Muscle layer of colon (tissue), 2 donors: ENCODE measurements around the gene EXOC6.

ENCODE experiments used
- H3K27ac ChIP-seq: one replicate; pipeline ENCODE4 v1.7.0; 2013; ENCODE audit warnings: low read depth, mild to moderate bottlenecking, low read length, moderate library complexity
- H3K27me3 ChIP-seq, 2 donors: one replicate each; pipeline ENCODE4 v1.7.0; 2013; ENCODE audit warnings: low read length in 2 of 2, mild to moderate bottlenecking in 2 of 2; ENCODE audit not compliant: insufficient read depth in 2 of 2, control insufficient read depth in 1 of 2
- H3K36me3 ChIP-seq: one replicate; pipeline ENCODE4 v1.7.0; 2013; ENCODE audit warnings: mild to moderate bottlenecking, low read length; ENCODE audit not compliant: insufficient read depth
- H3K4me1 ChIP-seq: one replicate; pipeline ENCODE4 v1.7.0; 2013; ENCODE audit warnings: mild to moderate bottlenecking, low read length; ENCODE audit not compliant: insufficient read depth
- H3K4me3 ChIP-seq, 2 donors: one replicate each; pipeline ENCODE4 v1.7.0; 2013; ENCODE audit warnings: low read length in 2 of 2, low read depth in 1 of 2, mild to moderate bottlenecking in 1 of 2, moderate library complexity in 1 of 2
- H3K9ac ChIP-seq: one replicate; pipeline ENCODE4 v1.7.0; 2013; ENCODE audit warnings: low read length
- H3K9me3 ChIP-seq: one replicate; pipeline ENCODE4 v1.7.0; 2013; ENCODE audit warnings: mild to moderate bottlenecking, low read length
- donor health status: abdominal sarcoma.
- donor health status: Adenocarcinoma of cecum.

EXOC6 gene

DNA sequence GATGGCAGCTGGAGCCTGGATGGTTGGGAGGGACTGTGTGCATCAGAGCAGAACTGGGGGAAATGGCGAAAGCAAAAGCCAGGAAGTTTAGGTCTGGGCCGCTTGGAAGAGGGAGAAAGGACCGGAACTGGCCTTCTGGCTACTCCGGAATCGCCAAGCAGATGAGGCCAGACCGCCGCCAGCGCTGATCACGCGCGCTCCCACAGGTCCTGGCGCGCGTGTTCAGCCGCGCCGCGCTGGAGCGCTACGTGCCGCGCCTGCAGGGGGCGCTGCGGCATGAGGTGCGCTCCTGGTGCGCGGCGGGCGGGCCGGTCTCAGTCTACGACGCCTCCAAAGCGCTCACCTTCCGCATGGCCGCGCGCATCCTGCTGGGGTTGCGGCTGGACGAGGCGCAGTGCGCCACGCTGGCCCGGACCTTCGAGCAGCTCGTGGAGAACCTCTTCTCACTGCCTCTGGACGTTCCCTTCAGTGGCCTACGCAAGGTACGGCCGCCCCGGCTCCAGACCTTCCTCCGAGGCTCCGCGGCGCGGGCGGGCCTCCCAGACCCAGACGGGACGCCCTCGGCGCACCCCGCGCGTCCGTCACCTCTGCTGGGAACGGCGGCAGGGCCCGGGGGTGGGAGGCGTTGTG lies 214.3 kb downstream of the EXOC6 start:
- peaks cover 10% of the 10 kb centered on the region for H3K36me3 ChIP-seq
- H3K4me3 ChIP-seq, result no peak overlapping the region
- H3K9ac ChIP-seq, result no peak overlapping the region
- no peak overlapping the region for H3K27ac ChIP-seq
- no peaks in the 10 kb centered on the region for H3K9me3 ChIP-seq
- H3K27me3 ChIP-seq, result peaks cover 32 to 79% of the 10 kb centered on the region in 2 donors
- peaks cover 5% of the 10 kb centered on the region for H3K4me1 ChIP-seq

DNA sequence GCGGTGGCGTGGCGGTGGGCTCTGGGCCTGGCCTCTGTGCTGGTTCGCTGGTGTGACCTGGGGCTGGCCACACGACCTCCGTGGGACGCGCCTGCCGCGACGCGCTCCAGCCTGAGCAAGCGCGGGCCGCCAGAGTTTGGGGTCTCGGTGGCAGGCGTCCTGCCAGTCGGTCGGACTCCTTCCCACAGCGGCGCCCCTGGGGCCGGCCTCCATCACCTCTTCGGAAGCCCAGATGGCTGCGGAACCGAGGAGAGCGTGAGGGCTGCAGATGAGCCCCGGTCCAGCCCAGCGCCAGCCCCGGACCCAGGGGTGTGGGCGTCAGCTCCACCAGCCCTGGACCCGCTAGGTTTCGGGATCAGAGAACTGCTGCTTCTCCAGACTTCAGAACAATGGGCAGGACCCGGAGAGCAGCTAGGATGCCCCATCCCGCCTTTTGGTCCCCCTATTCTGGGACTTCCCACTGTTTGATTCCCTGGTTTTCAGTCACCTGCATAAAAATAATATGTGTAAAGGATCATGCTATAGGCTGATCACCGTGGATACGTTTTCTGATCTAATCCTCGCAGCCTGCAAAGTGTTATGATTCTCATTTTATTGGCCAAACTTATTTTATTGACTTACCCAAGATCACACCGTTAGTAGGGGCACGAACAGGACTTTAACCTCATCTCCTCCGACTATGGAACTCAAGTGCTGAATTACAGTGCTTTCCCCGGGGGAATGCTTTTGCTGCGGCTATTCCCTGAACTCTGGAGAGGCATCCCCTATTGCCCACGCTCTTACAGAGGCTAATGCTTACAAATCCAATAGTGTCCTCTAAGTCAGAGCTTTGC lies 215.0 kb downstream of the EXOC6 start:
- Histone ChIP-seq H3K27me3 (peaks cover 26 to 83% of the 10 kb centered on the region in 2 donors), H3K27ac (no peak overlapping the region), H3K9me3 (no peaks in the 10 kb centered on the region), H3K9ac (no peak overlapping the region), H3K36me3 (peaks cover 10% of the 10 kb centered on the region), H3K4me3 (no peak overlapping the region), H3K4me1 (peaks cover 5% of the 10 kb centered on the region)

DNA sequence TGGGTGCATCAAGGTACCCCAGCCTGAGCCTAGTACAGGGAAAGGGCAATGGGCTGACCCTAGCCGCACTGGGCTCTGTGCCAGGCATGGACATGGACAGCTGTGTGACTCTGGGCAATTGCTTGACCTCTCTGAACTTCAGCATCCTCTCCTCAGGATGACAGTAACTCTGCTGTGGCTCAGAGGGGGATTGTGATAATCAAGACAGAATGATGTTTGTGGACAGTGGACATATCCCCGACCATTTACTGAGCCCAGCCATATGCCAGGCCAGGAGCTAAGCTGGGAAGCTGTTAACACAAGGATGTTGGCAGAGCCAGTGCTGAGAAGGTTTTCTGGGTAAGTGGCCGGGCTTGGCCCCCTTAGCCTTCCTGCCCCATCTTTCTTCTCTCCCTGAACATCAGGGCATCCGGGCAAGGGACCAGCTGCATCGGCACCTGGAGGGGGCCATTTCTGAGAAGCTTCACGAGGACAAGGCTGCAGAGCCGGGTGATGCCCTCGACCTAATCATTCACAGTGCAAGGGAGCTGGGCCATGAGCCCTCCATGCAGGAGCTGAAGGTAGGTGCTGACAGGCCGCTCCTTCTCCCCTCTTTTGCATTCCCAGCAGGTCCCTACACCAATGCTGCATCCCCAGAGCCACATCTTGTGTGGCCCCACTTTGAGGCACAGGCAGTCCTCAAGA lies 215.8 kb downstream of the EXOC6 start:
- no peak overlapping the region for H3K27ac ChIP-seq
- H3K4me3 ChIP-seq, result no peak overlapping the region
- H3K9me3 ChIP-seq, result no peaks in the 10 kb centered on the region
- peaks cover 5% of the 10 kb centered on the region for H3K4me1 ChIP-seq
- peaks cover 20 to 83% of the 10 kb centered on the region in 2 donors for H3K27me3 ChIP-seq
- peaks cover 3% of the 10 kb centered on the region for H3K36me3 ChIP-seq
- H3K9ac ChIP-seq, result no peak overlapping the region

DNA sequence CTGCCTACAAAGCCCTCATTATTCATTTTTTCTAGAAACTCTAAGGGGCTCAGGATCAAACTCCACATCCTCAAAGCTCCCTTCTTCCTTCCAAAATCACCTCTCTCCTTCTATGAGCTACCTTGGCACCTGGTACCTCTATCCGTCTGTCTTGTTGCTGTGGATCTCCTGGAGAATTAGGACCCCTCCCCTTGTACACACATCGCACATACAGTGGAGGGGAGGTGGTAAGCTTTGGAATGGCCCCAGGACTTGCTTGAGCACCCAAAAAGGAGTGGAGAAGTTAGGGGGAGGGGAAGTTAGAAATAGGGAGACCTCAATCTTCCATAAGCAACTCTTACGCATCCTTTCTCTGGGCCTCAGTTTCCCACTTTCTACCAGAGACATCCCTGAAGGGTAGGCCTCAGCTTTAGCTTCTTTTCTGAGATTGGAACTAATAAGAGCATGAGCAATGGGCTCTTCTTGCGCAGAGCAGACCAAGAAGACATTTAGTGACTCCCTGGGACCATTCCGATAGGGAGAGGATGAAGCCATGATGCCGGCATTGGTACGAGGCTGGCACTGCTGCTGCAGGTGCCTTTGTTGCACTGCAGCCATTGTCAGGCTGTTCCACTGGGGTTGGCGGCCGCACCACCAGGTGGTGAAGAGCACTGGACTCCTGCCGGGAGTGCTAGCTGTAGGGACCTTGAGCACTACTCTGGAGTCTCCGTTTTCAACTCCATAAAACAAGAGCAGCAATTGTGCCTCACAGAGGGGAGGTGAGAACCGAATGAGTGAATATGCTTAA lies 216.7 kb downstream of the EXOC6 start:
- Histone ChIP-seq H3K4me3 (no peak overlapping the region), H3K4me1 (peaks cover 5% of the 10 kb centered on the region), H3K9me3 (no peaks in the 10 kb centered on the region), H3K36me3 (no peaks in the 10 kb centered on the region), H3K9ac (no peak overlapping the region), H3K27ac (no peak overlapping the region), H3K27me3 (peaks cover 14 to 82% of the 10 kb centered on the region in 2 donors)

DNA sequence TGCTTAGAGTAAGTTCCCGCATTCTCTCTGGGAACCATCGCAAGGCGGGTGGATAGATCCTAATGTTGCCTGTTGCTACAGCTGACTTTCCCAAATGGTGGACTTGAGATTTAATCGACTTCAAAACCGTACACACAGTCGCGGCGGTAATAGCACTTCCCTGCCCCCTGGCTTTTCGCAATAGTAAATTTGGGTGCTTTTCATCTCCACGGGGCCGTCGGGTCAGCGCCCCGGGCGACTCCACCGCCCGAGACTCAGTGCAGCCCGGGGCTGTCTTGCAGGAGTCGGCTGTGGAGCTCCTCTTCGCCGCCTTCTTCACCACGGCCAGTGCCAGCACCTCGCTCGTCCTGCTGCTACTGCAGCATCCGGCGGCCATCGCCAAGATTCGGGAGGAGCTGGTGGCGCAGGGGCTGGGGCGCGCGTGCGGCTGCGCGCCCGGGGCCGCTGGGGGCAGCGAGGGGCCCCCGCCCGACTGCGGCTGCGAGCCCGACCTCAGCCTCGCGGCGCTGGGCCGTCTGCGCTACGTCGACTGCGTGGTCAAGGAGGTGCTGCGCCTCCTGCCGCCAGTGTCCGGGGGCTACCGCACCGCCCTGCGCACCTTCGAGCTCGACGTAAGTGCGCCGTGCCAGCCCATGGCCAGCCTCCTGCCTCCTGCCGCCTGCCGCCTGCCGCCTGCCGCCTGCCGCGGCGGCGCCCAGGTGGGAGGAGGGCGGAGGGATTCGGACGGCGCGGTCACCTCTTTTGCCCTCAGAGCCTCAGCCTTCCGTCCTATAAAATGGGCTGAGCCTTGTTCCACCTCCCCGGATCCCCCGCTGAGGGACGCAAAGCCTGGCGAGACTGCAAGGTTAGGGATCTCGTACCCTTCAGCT lies 217.6 kb downstream of the EXOC6 start:
- Histone ChIP-seq H3K27me3 (peaks cover 13 to 82% of the 10 kb centered on the region in 2 donors), H3K27ac (no peak overlapping the region), H3K9me3 (no peaks in the 10 kb centered on the region), H3K4me3 (no peak overlapping the region), H3K4me1 (peaks cover 5% of the 10 kb centered on the region), H3K36me3 (no peaks in the 10 kb centered on the region), H3K9ac (no peak overlapping the region)

DNA sequence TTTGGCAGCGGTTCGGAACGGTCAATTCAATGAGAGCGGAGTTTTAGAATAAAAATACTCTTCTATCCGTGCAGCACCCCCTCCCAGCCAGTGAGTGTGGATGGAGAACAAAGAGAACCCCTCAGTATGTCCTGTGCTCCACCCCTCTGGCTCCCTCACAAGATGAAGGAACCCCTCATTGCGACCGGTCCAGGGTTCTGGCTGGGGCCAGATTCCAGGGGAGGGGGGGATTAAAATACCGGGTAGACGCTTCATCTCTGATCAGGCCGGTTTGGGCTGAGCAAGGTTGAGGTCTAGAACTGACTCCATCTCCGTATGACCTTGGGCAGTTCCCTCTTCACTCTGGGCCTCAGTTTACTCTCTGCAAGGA lies 218.2 kb downstream of the EXOC6 start:
- Histone ChIP-seq H3K27me3 (peaks cover 17 to 79% of the 10 kb centered on the region in 2 donors), H3K9ac (no peak overlapping the region), H3K4me3 (no peak overlapping the region), H3K36me3 (no peaks in the 10 kb centered on the region), H3K9me3 (no peaks in the 10 kb centered on the region), H3K27ac (no peak overlapping the region), H3K4me1 (peaks cover 5% of the 10 kb centered on the region)

DNA sequence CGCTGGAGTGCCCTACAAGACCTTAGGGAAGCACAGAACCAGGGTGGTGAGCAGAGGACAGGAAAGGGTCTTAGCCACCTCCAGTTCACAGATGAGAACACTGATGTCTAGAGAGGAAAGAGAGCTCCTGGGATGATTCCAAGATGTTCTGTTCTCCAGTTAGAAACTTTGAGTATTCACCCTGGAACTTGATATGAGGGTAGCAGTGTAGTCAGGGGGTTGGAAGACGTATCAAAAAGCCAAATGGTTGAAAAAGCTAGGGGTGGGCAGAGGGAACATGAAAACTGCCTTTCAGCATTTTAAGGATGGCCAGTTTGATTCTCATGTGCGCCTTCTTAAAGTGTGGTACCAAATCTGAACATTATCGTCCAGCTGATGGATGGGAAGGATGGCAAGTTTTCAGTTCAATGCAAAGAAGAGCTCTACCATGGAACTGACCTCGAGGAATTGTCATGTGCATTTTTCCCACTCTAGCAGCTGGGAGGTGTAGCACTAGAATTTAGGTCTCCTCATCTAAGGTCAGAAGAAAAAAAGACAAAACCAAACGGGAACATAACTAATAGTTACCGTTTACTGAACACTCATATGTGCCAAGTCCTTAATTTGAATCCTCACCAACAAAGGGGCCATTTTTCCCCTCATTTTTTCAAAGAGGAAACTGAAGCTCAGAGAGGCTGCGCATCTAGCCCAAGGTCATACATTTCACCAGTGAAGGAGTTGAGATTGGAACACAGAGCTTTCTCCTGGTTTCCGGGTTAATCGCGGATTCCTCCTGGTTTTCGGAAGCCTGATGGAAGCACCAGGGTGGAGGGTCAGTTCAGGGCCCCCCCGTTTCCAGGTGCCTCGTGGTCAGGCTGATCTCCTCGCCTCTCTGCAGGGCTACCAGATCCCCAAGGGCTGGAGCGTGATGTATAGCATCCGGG lies 219.4 kb downstream of the EXOC6 start:
- Histone ChIP-seq H3K27me3 (peaks cover 17 to 78% of the 10 kb centered on the region in 2 donors), H3K4me3 (no peak overlapping the region), H3K27ac (no peak overlapping the region)

DNA sequence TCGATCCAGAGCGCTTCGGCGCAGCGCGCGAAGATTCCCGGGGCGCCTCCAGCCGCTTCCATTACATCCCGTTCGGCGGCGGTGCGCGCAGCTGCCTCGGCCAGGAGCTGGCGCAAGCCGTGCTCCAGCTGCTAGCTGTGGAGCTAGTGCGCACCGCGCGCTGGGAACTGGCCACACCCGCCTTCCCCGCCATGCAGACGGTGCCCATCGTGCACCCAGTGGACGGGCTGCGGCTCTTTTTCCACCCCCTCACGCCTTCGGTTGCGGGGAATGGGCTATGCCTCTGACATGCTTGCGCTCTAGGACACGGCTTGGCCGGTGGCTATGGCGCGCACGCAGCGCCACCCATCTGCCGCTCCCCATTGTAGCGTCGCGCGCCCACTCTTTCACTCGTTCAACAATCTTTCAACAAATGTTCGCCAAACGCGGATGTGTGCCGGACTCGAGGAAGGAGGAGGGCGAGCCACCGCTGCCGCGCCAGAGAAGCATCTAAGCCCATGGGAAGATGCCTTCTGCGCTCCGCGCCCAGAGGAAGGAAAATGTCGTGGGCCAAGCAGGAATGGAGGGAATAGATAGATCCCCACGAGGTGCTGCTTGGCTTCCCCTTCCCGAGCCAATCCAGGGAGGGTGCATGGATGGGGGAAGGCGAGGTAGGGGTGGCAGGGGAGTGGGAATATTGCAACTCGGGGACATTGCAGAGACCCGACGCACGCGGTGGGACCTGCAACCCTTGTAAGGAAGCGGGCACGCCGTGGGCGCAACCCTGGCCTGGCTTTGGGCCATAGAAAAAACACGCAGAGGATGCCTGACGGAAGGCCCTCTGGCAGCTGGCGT lies 220.3 kb downstream of the EXOC6 start:
- Histone ChIP-seq H3K27me3 (peaks cover 21 to 80% of the 10 kb centered on the region in 2 donors), H3K36me3 (no peaks in the 10 kb centered on the region), H3K4me1 (peaks cover 16% of the 10 kb centered on the region), H3K9ac (no peak overlapping the region), H3K27ac (no peak overlapping the region), H3K4me3 (no peak overlapping the region), H3K9me3 (no peaks in the 10 kb centered on the region)

More for the DNA sequence above, 219.4 kb downstream of the EXOC6 start:
- Histone ChIP-seq H3K36me3 (no peaks in the 10 kb centered on the region), H3K9ac (no peak overlapping the region), H3K9me3 (no peaks in the 10 kb centered on the region), H3K4me1 (peaks cover 10% of the 10 kb centered on the region)

DNA sequence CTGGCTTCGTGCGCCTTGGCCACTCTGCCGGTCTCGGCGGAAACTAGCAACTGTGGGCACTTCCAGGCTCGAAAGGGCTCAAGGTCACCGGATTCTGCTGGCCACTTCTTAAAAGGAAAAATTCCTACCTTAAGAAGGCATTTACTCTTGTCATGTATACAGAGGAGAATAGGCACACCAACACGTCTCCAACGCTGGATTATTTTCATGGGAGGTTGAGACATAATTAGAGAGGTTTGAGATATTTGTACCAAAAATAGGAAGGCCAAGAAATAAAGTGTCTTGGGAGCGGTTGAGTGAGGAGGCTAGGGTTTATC lies 220.9 kb downstream of the EXOC6 start:
- Histone ChIP-seq H3K27me3 (peaks cover 21 to 80% of the 10 kb centered on the region in 2 donors), H3K4me1 (peaks cover 16% of the 10 kb centered on the region), H3K4me3 (no peak overlapping the region), H3K36me3 (no peaks in the 10 kb centered on the region), H3K27ac (no peak overlapping the region), H3K9me3 (no peaks in the 10 kb centered on the region), H3K9ac (no peak overlapping the region)
